A673 (cell line): ENCODE results near the gene ESRRA. TPM values are rescaled to one million over a fixed set of nuclear protein-coding genes. Genes with fewer than 3 reads are reported as not detected.

Experiments used
- BruUV-seq: library from RNA; stranded (reverse); fragments of 400-500 nt; replicated peaks from 2 replicates; lab custom pipeline; 2021; lab: Mats Ljungman, UMichigan
- CTCF ChIA-PET: fragments of 300-600 bp; sonication (Branson Sonifier 250); formaldehyde crosslinking; loops from one replicate; lab custom pipeline; 2022; ENCODE audit warnings: antibody characterized with exemption; lab: Charles Lee
- POLR2A ChIA-PET: fragments of 300-600 bp; sonication (Branson Sonifier 250); formaldehyde crosslinking; loops from one replicate; lab custom pipeline; 2022; ENCODE audit warnings: antibody characterized with exemption; ENCODE audit not compliant: low non-redundant PET; lab: Charles Lee
- DNase-seq: peaks from one replicate; pipeline ENCODE4 v3.0.0-alpha.2; 2015; ENCODE audit warnings: low spot score
- H3K27ac ChIP-seq: fragments of 200-600 bp; sonication (generic); 2 replicates; pipeline ENCODE4 v1.5.1; 2016; ENCODE audit warnings: mixed run types, low read depth, mild to moderate bottlenecking, mixed read lengths, antibody characterized with exemption, low read length; ENCODE audit not compliant: poor library complexity, severe bottlenecking
- H3K27me3 ChIP-seq: fragments of 200-600 bp; sonication (generic); replicated peaks from 2 replicates; pipeline ENCODE4 v1.6.1; 2017; ENCODE audit warnings: mixed run types, low read depth, mild to moderate bottlenecking, mixed read lengths, antibody characterized with exemption, low read length; ENCODE audit not compliant: insufficient read depth, poor library complexity
- H3K36me3 ChIP-seq: fragments of 200-600 bp; sonication (generic); 2 replicates; pipeline ENCODE4 v1.6.1; 2016; ENCODE audit warnings: mixed run types, mild to moderate bottlenecking, mixed read lengths, antibody characterized with exemption, low read length; ENCODE audit not compliant: insufficient read depth, poor library complexity, severe bottlenecking
- H3K4me1 ChIP-seq: fragments of 200-600 bp; sonication (generic); 2 replicates; pipeline ENCODE4 v1.6.1; 2017; ENCODE audit warnings: mixed run types, mild to moderate bottlenecking, mixed read lengths, antibody characterized with exemption, low read length; ENCODE audit not compliant: insufficient read depth, poor library complexity, severe bottlenecking
- H3K4me3 ChIP-seq: fragments of 200-600 bp; sonication (generic); 2 replicates; pipeline ENCODE4 v1.5.1; 2016; ENCODE audit warnings: low read depth, mixed run types, mild to moderate bottlenecking, mixed read lengths, low read length; ENCODE audit not compliant: poor library complexity, severe bottlenecking
- H3K9me3 ChIP-seq: fragments of 200-600 bp; sonication (generic); 2 replicates; pipeline ENCODE4 v1.6.1; 2016; ENCODE audit warnings: mixed run types, low read depth, mild to moderate bottlenecking, mixed read lengths, antibody characterized with exemption, low read length; ENCODE audit not compliant: poor library complexity, severe bottlenecking
- CTCF ChIP-seq: fragments of 300-800, 200-600 bp; sonication (generic); conservative IDR thresholded peaks from 2 replicates; pipeline ENCODE4 v1.5.1; 2017; ENCODE audit warnings: low read depth, mild to moderate bottlenecking, antibody characterized with exemption, low read length, moderate library complexity, mixed read lengths
- EZH2 ChIP-seq: fragments of 200-600 bp; sonication (generic); IDR thresholded peaks from 2 replicates; pipeline ENCODE4 v1.6.1; 2017; ENCODE audit warnings: borderline replicate concordance, low read depth, mild to moderate bottlenecking, mixed read lengths, antibody characterized with exemption, low read length; ENCODE audit not compliant: poor library complexity, severe bottlenecking
- intact Hi-C: fragments of 100-400 bp; cut with micrococcal nuclease; formaldehyde crosslinking; loops from one replicate; pipeline ENCODE4 v1.10.0; 2022; ENCODE audit not compliant: unreplicated experiment
- total RNA-seq: library from RNA; stranded (reverse); gene quantifications from 2 replicates; pipeline ENCODE4 v1.2.3, GENCODE V29; 2021

The ESRRA gene
- total RNA-seq, 1 experiment from 2014 or later = 63.8 TPM

- no TSS peak for BruUV-seq
- intact Hi-C loops = no loop called here
- TF ChIP-seq EZH2 (no peak), CTCF (peak; percentile 80)
- CTCF ChIA-PET = interaction anchor here (0.6 to 2.4 kb wide), 5 partner anchors 11 to 92 kb away, joined by 3 to 13 read pairs (median 4); no protein-coding TSS in a partner anchor
- no peaks in the 10 kb centered on the region for H3K9me3 ChIP-seq
- peak; percentile 87 for DNase-seq
- no peak overlapping the region for H3K27ac ChIP-seq
- POLR2A ChIA-PET = interaction anchor here (0.5 kb wide), 1 partner anchor 18 kb away, joined by 13 read pairs; no protein-coding TSS in a partner anchor
- H3K27me3 ChIP-seq = no peaks in the 10 kb centered on the region
- no peak overlapping the region for H3K4me3 ChIP-seq
- H3K36me3 ChIP-seq = peaks cover 12% of the 10 kb centered on the region
- H3K4me1 ChIP-seq = peaks cover 29% of the 10 kb centered on the region
Measured at GRCh38 chr11:64356498-64357411, 51.4 kb downstream of the ESRRA start.

GRCh38 chr11:64357446-64357845 lies 52.1 kb downstream of the ESRRA start:
- ChIA-PET POLR2A (interaction anchor here (0.5 kb wide), 1 partner anchor 19 kb away, joined by 13 read pairs; no protein-coding TSS in a partner anchor), CTCF (interaction anchor here (1.6 kb wide), 1 partner anchor 15 kb away, joined by 9 read pairs; no protein-coding TSS in a partner anchor)
- H3K4me3 ChIP-seq = no peak overlapping the region
- intact Hi-C loops = no loop called here
- no peaks in the 10 kb centered on the region for H3K9me3 ChIP-seq
- no peaks in the 10 kb centered on the region for H3K27me3 ChIP-seq
- TF ChIP-seq EZH2 (no peak), CTCF (no peak)
- no TSS peak for BruUV-seq
- no peak overlapping the region for H3K27ac ChIP-seq
- peaks cover 16% of the 10 kb centered on the region for H3K36me3 ChIP-seq
- DNase-seq = no peak
- peaks cover 29% of the 10 kb centered on the region for H3K4me1 ChIP-seq

- Histone ChIP-seq H3K27ac (no peak overlapping the region), H3K36me3 (peaks cover 17% of the 10 kb centered on the region), H3K9me3 (no peaks in the 10 kb centered on the region), H3K4me1 (peaks cover 29% of the 10 kb centered on the region), H3K27me3 (no peaks in the 10 kb centered on the region), H3K4me3 (peak overlapping the region; percentile 76)
- ChIA-PET CTCF (no interaction called here), POLR2A (interaction anchor here (0.6 kb wide), 1 partner anchor 133 kb away, joined by 5 read pairs; no protein-coding TSS in a partner anchor)
- BruUV-seq = no TSS peak
- DNase-seq = no peak
- intact Hi-C loops = no loop called here
- TF ChIP-seq CTCF (no peak), EZH2 (no peak)
Measured at GRCh38 chr11:64357904-64358535, 52.7 kb downstream of the ESRRA start.
